Heart left ventricle (tissue), 13 donors: ENCODE results near the gene FGFR1OP2.

ENCODE experiments used
- CTCF ChIP-seq, 12 donors: fragments of 200-600 bp; sonication (generic) in 4 of 12; IDR thresholded peaks; one replicate each; pipeline versions ENCODE4 v1.5.0 to v1.8.0; 2018 to 2022; ENCODE audit warnings: antibody characterized with exemption in 12 of 12, mild to moderate bottlenecking in 5 of 12
- POLR2A ChIP-seq, 2 donors: fragments of 450-650 bp; IDR thresholded peaks; one replicate each; pipeline ENCODE4 v1.6.1; 2017; ENCODE audit warnings: antibody characterized with exemption in 2 of 2, mild to moderate bottlenecking in 2 of 2, moderate library complexity in 2 of 2
- donor health status: ischemic (EF 13 %, LVEDD 7.1; RV severe dilation, severe dysfunction).
- donor health status: DM: no; HTN: yes; CAD: no.
- donor health status: DM: no; HTN: no; CAD: no.
- donor health status: ischemic (EF 25% LVEDD 6.9; RV normal size, moderate dysfunction).
- donor health status: ischemic (EF 25% LVEDD 5.7; RV mildly dilated, moderate dysfunction).
- donor health status: ischemic (EF 35%, LVEDD 5.7; RV mildly dilated, moderate dysfunction).
- donor health status: nonischemic (EF 11% LVEDD 7.7; RV severe dilation, severe dysfunction).
- donor health status: DM: yes; HTN: yes; CAD: no.
- donor health status: PGD.
- donor health status: ischemic (EF 29% LVEDD 5.4; RV normal size, mild dysfunction).
- donor health status: nonischemic (EF 23%, LVEDD 6.1; RV moderate dilation, normal function).

- no peak for TF ChIP-seq CTCF (IDR thresholded peaks at IDR 0.05)
- TF ChIP-seq POLR2A (IDR thresholded peaks at IDR 0.05), result no peak
These were observed 1.7 kb downstream of the FGFR1OP2 start for GRCh38 chr12:26939953-26940352.
